ENCODE measurements around the gene LYST. TPM values are rescaled to one million over a fixed set of nuclear protein-coding genes. Genes with fewer than 3 reads are reported as not detected.
A peak's percentile ranks its signal among the peaks of the same experiment; 100 is the strongest.
"Not testable (repeated sequence)": the region's sequence is repeated elsewhere in the genome, so short reads cannot be mapped to it uniquely, and the experiment has no call there.

LYST gene
- total and polyA plus RNA-seq, 7 donors = 2.4 to 8.6 (median 5.6) TPM

DNA sequence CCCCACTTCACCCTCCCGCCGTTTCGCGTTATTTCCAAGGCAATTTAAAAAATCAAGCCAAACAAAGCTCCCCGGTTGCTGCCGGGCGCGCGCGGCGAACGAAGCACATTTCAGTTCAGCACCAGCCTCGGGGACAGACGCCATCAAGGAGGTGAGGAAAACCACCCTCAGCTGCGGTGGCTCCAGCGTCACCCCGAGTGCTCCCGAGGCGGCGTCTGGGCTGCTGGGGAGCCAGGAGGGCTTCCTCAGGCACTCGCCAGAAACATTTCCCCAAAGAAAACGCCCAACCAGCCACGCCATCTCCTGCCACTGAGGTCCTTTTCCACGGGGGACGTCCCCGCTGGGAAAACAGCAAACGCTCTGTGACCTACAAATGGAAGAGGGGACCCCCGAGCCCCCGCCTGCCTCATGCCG lies 217.7 kb downstream of the LYST start:
- no peak overlapping the region for H3K27ac ChIP-seq
- peaks cover 0 to 92% (median 24%) of the 10 kb centered on the region in 3 donors for H3K27me3 ChIP-seq (ENCODE audit: insufficient read depth in 3 of 3, low read length in 2 of 3)
- TF ChIP-seq CTCF (IDR thresholded peaks at IDR 0.05) = no peak
- peak in 1 of 2 donors; percentile 48 for DNase-seq
- peak overlapping the region; percentile 60 for H3K4me3 ChIP-seq
- no peaks in the 10 kb centered on the region for H3K36me3 ChIP-seq (ENCODE audit: insufficient read depth in 1 of 2, low read depth in 1 of 2)
- WGBS, 3 donors = 0 to 1% (median 0%) methylated on average over 29 to 30 of the region's 30 CpGs
- H3K9me3 ChIP-seq = no peaks in the 10 kb centered on the region
- intact Hi-C loops (cut with DNase I) = no loop called here
- H3K4me1 ChIP-seq = peaks cover 7% of the 10 kb centered on the region
- ATAC-seq = peak in 3 of 4 donors; percentile 59 to 75 (median 71)

GRCh38 chr1:235648407-235648907 lies 218.2 kb downstream of the LYST start:
- Histone ChIP-seq H3K9me3 (no peaks in the 10 kb centered on the region), H3K27me3 (ENCODE audit: insufficient read depth in 3 of 3, low read length in 2 of 3) (peaks cover 0 to 92% (median 24%) of the 10 kb centered on the region in 3 donors), H3K4me3 (peak overlapping the region; percentile 60), H3K4me1 (peaks cover 7% of the 10 kb centered on the region), H3K36me3 (ENCODE audit: insufficient read depth in 1 of 2, low read depth in 1 of 2) (no peaks in the 10 kb centered on the region), H3K27ac (no peak overlapping the region)
- DNase-seq = peak in 1 of 2 donors; percentile 27
- TF ChIP-seq CTCF (IDR thresholded peaks at IDR 0.05) = no peak
- 5 to 8% (median 6%) methylated on average over 30 to 31 of the region's 31 CpGs for WGBS, 3 donors
- intact Hi-C loops (cut with DNase I) = no loop called here
- peak in 2 of 4 donors; percentile 17 to 33 for ATAC-seq

GRCh38 chr1:235647537-235647936 lies 219.2 kb downstream of the LYST start:
- H3K36me3 ChIP-seq (ENCODE audit: insufficient read depth in 1 of 2, low read depth in 1 of 2); intact Hi-C loops (cut with DNase I); H3K4me1 ChIP-seq; H3K9me3 ChIP-seq; DNase-seq; H3K27ac ChIP-seq; H3K4me3 ChIP-seq; ATAC-seq: not testable (repeated sequence)
- 86 to 91% (median 91%) methylated on average over 12 of the region's 12 CpGs for WGBS, 3 donors
- H3K27me3 ChIP-seq (ENCODE audit: insufficient read depth in 3 of 3, low read length in 2 of 3) = peaks cover 0 to 91% (median 24%) of the 10 kb centered on the region in 3 donors

DNA sequence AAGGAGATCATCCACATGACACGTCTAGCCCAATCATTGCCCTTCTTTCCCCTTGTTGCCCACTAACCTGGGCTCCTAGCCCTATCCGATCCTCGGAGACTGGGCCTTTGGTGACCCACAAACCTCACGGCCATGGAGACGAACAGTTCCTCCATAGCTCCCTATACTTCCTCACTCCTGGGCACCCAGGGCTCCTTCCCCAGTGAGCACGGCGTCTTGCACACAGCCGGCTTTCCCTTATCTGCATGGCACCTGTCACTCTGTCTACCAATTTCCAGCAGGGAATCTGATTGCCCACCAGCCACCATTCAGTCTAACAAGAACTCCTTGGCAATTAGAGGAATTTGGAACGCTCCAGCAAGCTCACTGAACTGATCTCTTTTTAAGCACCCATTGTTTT lies 220.2 kb downstream of the LYST start:
- WGBS, 3 donors = 77 to 84% (median 79%) methylated on average over 9 of the region's 9 CpGs
- TF ChIP-seq CTCF (IDR thresholded peaks at IDR 0.05) = no peak
- no peaks in the 10 kb centered on the region for H3K9me3 ChIP-seq
- H3K27me3 ChIP-seq (ENCODE audit: insufficient read depth in 3 of 3, low read length in 2 of 3) = peaks cover 0 to 83% (median 22%) of the 10 kb centered on the region in 3 donors
- peaks cover 7% of the 10 kb centered on the region for H3K4me1 ChIP-seq
- no peaks in the 10 kb centered on the region for H3K36me3 ChIP-seq (ENCODE audit: insufficient read depth in 1 of 2, low read depth in 1 of 2)
- intact Hi-C loops (cut with DNase I) = no loop called here
- ATAC-seq = no peak
- H3K27ac ChIP-seq = no peak overlapping the region
- no peak for DNase-seq
- H3K4me3 ChIP-seq = no peak overlapping the region

DNA sequence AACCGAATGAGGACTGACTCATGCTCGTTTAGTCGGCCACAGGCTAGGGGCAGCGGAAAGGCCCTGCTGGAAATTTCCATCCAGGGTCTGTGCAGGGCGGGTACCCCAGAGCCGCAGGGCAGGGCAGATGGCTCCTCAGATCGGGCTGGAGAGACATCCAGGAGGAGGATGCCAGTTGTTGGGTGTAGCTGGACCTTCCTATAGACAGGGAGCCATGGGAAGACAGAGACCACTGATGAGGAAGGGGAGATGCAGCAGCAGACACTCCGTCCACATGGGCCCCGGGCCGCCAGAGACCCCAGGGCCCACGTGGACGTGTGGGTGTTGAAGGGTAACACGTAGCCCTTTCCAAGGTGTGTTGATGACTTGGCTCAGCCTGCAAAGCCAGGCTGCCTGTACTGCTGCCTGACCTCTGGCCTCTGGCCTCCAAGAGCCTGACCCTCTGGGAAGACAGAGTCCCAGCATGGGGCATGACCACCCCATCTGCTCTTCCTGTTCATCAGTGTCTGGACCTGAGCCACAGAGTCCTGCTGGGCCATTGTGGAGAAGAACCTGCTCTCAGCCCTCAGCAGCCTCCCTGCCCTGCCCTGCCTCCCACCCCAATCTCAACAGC lies 221.9 kb downstream of the LYST start:
- Histone ChIP-seq H3K27me3 (ENCODE audit: insufficient read depth in 3 of 3, low read length in 2 of 3) (peaks cover 0 to 71% (median 18%) of the 10 kb centered on the region in 3 donors), H3K9me3 (no peaks in the 10 kb centered on the region), H3K4me3 (no peak overlapping the region), H3K4me1 (peaks cover 7% of the 10 kb centered on the region), H3K36me3 (ENCODE audit: insufficient read depth in 1 of 2, low read depth in 1 of 2) (no peaks in the 10 kb centered on the region), H3K27ac (no peak overlapping the region)
- no peak for ATAC-seq
- intact Hi-C loops (cut with DNase I) = no loop called here
- no peak for DNase-seq
- 79 to 85% (median 84%) methylated on average over 13 of the region's 13 CpGs for WGBS, 3 donors
- TF ChIP-seq CTCF (IDR thresholded peaks at IDR 0.05) = no peak
